Activated CD8-positive, alpha-beta memory T cell treated with anti-CD3 and anti-CD28 coated beads, Interleukin-2, amount 10 ng/mL, durations not matched to agents 7 days and 5 days (primary cell): ENCODE data around the gene SVEP1. TPM values are rescaled to one million over a fixed set of nuclear protein-coding genes. Genes with fewer than 3 reads are reported as not detected.
"Not testable (repeated sequence)": the region's sequence is repeated elsewhere in the genome, so short reads cannot be mapped to it uniquely, and the experiment has no call there.

ENCODE experiments used
- ATAC-seq: fragments of 150-1000 bp; cut with Tn5 transposase; one replicate; pipeline ENCODE4 v1.10.0; 2021; ENCODE audit warnings: moderate library complexity
- CTCF ChIA-PET: fragments of 350-600 bp; sonication (Branson Sonifier 250); formaldehyde crosslinking; loops from one replicate; lab custom pipeline; 2021; ENCODE audit warnings: antibody characterized with exemption; lab: Charles Lee
- DNase-seq: peaks from one replicate; pipeline ENCODE4 v3.0.0-alpha.2; 2020
- H3K27ac Mint-ChIP-seq: one replicate; pipeline ENCODE4 v1.8.0; 2021; ENCODE audit warnings: mild to moderate bottlenecking, mixed read lengths
- H3K27me3 Mint-ChIP-seq: one replicate; pipeline ENCODE4 v1.8.0; 2021; ENCODE audit warnings: mixed read lengths
- H3K36me3 Mint-ChIP-seq: one replicate; pipeline ENCODE4 v1.8.0; 2021; ENCODE audit warnings: mild to moderate bottlenecking, mixed read lengths
- H3K4me1 Mint-ChIP-seq: one replicate; pipeline ENCODE4 v1.8.0; 2021; ENCODE audit warnings: mixed read lengths
- H3K4me3 Mint-ChIP-seq: one replicate; pipeline ENCODE4 v1.8.0; 2021; ENCODE audit warnings: mild to moderate bottlenecking, moderate library complexity, mixed read lengths
- H3K9me3 Mint-ChIP-seq: one replicate; pipeline ENCODE4 v1.8.0; 2022; ENCODE audit warnings: low read depth, mixed read lengths
- total RNA-seq, 2 experiments: library from RNA; stranded (reverse); gene quantifications; one replicate each; pipeline ENCODE4 v1.2.3, GENCODE V29; 2021

SVEP1 gene
- total RNA-seq, 2 experiments from 2014 or later: not detected

DNA sequence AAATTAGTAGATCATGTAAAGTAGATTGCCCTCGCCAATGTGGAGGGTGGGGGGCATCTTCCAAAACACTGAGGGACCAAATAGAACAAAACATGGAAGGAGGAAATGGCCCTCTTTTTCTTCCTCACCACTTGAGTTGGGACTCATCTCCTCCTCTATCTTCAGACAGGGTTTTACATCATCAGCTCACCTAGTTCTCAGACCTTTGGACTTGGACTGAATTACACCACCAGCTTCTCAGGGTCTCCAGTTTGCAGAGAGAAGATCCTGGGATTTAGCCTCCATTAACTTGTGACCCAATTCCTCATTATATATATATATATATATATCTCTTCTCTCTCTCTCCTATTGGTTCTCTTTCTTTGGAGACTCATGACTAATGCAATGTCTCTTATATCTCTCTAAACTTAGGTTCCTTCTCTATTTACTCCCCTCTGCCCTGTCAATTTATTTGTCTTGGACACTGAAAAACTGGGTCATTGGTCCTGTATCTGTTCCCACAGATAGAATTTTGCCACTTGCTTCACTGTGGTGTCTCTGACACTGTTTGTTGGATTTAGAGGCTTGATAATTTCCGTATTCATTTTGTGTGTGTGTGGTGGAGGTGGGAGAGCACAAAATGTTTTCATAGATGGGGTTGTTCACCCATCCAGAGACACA, 187.6 kb downstream of the SVEP1 start:
- DNase-seq: no peak
- Mint-ChIP-seq H3K9me3 (no peaks in the 10 kb centered on the region), H3K4me3 (no peak overlapping the region), H3K36me3 (no peaks in the 10 kb centered on the region), H3K4me1 (no peaks in the 10 kb centered on the region), H3K27ac (no peak overlapping the region), H3K27me3 (no peaks in the 10 kb centered on the region)
- no peak for ATAC-seq
- CTCF ChIA-PET: no interaction called here

DNA sequence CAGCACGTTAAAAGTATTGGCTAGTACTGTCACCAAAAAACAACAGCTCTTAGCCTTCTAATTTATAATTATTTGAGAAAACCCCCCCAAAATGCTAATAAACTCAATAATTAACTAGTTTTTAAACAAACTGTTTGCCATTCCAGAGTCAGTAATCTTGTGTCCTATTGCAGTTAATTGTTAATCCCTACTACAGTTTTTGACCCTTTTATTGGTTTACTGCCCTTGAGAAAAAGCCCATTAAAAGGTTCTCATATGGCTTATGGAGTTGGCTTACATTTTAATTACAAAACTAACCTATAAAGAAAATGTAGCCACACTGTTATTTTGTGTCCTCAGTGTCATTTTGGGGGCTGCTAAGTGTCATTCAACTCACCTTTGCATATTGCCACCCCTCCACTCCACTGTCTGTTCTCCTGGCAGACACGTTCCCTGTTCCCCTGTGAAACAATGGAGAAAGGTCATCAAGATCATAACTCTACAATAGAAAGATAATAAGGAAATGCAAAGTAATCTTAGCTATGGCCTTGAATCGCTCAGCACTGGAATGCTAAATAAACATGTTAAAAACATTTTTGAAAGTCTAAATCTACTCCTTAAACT, 190.3 kb downstream of the SVEP1 start:
- H3K36me3 Mint-ChIP-seq: no peaks in the 10 kb centered on the region
- CTCF ChIA-PET: no interaction called here
- no peaks in the 10 kb centered on the region for H3K4me1 Mint-ChIP-seq
- no peak overlapping the region for H3K27ac Mint-ChIP-seq
- no peak overlapping the region for H3K4me3 Mint-ChIP-seq
- no peak for DNase-seq
- H3K27me3 Mint-ChIP-seq: no peaks in the 10 kb centered on the region
- H3K9me3 Mint-ChIP-seq: no peaks in the 10 kb centered on the region
- no peak for ATAC-seq

DNA sequence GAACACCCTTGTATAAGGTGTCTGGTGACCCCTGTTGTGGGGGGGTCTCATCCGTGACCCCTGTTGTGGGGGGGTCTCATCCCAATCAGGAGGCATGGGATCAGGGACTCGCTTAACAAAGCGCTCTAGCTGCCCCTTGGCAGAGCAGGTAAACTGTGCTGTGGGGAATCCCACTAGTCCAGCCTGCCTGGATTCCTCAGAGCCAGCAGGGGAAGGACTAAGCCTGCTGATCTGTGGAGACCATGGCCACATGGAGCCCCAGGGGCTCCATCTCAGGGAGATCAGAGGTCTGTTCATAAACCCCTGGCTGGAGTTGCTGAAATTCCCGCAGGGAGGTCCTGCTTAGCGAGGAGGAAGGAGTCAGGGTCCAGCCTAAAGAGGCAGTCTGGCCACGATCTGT, 196.1 kb downstream of the SVEP1 start:
- Mint-ChIP-seq H3K27ac (no peak overlapping the region), H3K9me3 (no peaks in the 10 kb centered on the region), H3K4me3 (no peak overlapping the region), H3K36me3 (no peaks in the 10 kb centered on the region), H3K27me3 (no peaks in the 10 kb centered on the region), H3K4me1 (no peaks in the 10 kb centered on the region)
- CTCF ChIA-PET: no interaction called here
- ATAC-seq (no peak), DNase-seq (no peak)

DNA sequence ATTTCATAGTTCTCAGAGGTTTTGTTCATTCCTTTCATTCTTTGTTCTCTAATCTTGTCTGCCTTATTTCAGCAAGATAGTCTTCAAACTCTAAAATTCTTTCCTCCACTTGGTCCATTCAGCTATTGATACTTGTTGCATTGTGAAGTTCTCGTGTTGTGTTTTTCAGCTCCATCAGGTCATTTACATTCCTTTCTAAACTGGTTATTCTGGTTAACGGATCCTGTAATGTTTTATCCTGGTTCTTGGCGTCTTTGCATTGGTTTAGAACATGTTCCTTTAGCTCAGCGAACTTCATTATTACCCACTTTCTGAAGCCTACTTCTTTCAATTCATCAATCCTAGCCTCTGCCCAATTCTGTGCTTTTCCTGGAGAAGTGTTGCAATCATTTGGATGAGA, 196.8 kb downstream of the SVEP1 start:
- no peaks in the 10 kb centered on the region for H3K4me1 Mint-ChIP-seq
- no peaks in the 10 kb centered on the region for H3K36me3 Mint-ChIP-seq
- no peak for DNase-seq
- no peak for ATAC-seq
- H3K9me3 Mint-ChIP-seq: no peaks in the 10 kb centered on the region
- H3K27ac Mint-ChIP-seq: no peak overlapping the region
- CTCF ChIA-PET: no interaction called here
- H3K27me3 Mint-ChIP-seq: no peaks in the 10 kb centered on the region
- H3K4me3 Mint-ChIP-seq: no peak overlapping the region

DNA sequence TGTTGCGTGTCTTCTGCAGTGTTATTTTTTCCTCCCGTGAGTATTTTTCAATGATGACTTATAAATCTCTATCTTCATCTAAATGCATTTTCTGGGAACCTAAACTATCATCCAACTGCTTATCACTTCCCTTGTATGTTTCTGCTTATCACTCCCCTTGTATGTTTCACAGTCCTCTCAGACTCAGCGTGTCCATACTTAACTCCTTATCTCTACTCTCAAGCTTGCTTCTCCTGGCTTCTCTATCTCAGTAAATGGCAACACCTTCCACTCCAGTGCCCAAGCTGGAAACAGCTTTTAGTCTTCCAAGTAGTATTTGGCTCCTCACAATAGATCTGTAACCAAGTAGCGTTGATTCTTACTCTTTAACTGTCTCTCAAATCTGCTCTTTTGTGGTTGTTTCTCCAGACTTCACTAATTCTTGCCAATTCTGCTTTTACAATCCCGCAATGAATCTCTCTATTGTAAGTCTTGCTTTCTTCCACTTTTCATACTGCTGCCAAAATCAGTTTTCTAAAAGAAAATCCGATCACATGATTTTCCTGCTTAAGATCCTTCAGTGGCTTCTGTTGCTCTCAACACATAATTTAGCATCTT, 208.0 kb downstream of the SVEP1 start:
- CTCF ChIA-PET: no interaction called here
- no peaks in the 10 kb centered on the region for H3K9me3 Mint-ChIP-seq
- H3K27ac Mint-ChIP-seq: no peak overlapping the region
- H3K27me3 Mint-ChIP-seq: no peaks in the 10 kb centered on the region
- no peaks in the 10 kb centered on the region for H3K4me1 Mint-ChIP-seq
- H3K4me3 Mint-ChIP-seq: no peak overlapping the region
- DNase-seq (no peak), ATAC-seq (no peak)
- H3K36me3 Mint-ChIP-seq: no peaks in the 10 kb centered on the region

DNA sequence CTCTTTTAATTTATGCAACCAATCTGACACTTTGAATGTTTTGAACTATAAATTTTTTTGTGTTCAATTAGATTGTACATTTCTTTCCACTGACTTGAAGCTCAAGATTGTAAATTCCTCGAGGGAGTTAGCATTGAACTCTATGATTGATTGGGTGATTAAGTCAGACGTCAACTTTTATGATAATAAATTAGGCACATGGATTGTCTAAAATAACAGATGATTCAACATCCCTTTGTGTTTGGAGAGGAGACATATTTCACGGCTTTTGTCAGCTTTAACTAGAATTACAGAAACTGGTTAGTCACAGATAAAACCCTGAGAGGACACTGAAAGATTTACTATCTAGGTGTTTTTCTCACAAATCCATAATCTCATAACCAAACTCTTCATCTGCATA, 209.2 kb downstream of the SVEP1 start:
- no peak for ATAC-seq
- H3K27me3 Mint-ChIP-seq: no peaks in the 10 kb centered on the region

DNA sequence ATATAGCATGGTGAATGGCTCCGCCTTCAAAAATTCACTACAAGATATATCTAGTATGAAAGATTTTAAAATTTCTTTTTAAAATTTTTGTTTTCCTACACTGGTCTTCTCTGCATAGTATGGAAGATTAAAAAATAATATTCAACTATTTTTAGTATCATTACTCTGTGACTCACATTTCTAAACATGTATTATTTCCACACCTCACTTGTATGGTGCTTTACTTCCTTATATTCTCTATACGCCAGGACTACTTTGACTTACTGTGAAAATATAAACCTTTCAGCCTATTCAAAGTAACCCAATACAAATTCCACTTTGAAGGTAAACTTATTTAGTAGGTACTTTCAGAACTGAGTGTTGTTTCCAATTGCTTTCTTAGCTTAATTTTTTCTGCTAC, 215.1 kb downstream of the SVEP1 start:
- H3K9me3 Mint-ChIP-seq: no peaks in the 10 kb centered on the region
- H3K27ac Mint-ChIP-seq: no peak overlapping the region

More for the DNA sequence above, 209.2 kb downstream of the SVEP1 start:
- no peak overlapping the region for H3K4me3 Mint-ChIP-seq
- H3K9me3 Mint-ChIP-seq: no peaks in the 10 kb centered on the region
- no peak for DNase-seq
- H3K4me1 Mint-ChIP-seq: no peaks in the 10 kb centered on the region
- H3K36me3 Mint-ChIP-seq: no peaks in the 10 kb centered on the region
- CTCF ChIA-PET: no interaction called here
- H3K27ac Mint-ChIP-seq: no peak overlapping the region

DNA sequence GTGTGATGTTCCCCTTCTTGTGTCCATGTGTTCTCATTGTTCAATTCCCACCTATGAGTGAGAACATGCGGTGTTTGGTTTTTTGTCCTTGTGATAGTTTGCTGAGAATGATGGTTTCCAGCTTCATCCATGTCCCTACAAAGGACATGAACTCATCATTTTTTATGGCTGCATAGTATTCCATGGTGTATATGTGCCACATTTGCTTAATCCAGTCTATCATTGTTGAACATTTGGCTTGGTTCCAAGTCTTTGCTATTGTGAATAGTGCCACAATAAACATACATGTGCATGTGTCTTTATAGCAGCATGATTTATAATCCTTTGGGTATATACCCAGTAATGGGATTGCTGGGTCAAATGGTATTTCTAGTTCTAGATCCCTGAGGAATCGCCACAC, 220.5 kb downstream of the SVEP1 start:
- H3K27me3 Mint-ChIP-seq, H3K4me1 Mint-ChIP-seq, ATAC-seq, H3K4me3 Mint-ChIP-seq, H3K36me3 Mint-ChIP-seq, CTCF ChIA-PET, H3K27ac Mint-ChIP-seq, H3K9me3 Mint-ChIP-seq, DNase-seq: not testable (repeated sequence)

More for the DNA sequence above, 215.1 kb downstream of the SVEP1 start:
- ATAC-seq: no peak
- H3K27me3 Mint-ChIP-seq: no peaks in the 10 kb centered on the region
- H3K36me3 Mint-ChIP-seq: no peaks in the 10 kb centered on the region
- no peaks in the 10 kb centered on the region for H3K4me1 Mint-ChIP-seq
- no peak for DNase-seq
- CTCF ChIA-PET: no interaction called here
- no peak overlapping the region for H3K4me3 Mint-ChIP-seq

DNA sequence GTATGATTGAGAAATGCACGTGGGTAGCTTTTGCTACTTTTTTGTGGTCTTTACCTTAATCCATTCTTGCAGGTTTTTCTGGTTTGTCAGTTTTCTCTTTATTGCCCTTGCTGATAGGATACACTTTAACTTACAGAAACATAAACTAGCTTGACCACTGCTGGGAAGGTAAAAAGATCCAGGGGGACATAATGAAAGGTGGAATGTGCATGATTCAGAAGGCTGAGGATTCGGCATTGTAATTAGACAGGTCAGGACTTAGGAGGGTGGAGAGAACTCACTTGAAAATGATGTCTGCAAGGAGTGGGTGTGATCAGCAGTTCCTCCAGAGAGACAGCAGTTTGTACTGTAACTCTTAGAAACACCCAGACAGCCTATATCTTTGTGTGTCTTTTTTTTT, 222.0 kb downstream of the SVEP1 start:
- no peak for DNase-seq
- Mint-ChIP-seq H3K27ac (no peak overlapping the region), H3K27me3 (no peaks in the 10 kb centered on the region), H3K36me3 (no peaks in the 10 kb centered on the region), H3K4me3 (no peak overlapping the region), H3K4me1 (no peaks in the 10 kb centered on the region), H3K9me3 (no peaks in the 10 kb centered on the region)
- CTCF ChIA-PET: no interaction called here
- no peak for ATAC-seq

DNA sequence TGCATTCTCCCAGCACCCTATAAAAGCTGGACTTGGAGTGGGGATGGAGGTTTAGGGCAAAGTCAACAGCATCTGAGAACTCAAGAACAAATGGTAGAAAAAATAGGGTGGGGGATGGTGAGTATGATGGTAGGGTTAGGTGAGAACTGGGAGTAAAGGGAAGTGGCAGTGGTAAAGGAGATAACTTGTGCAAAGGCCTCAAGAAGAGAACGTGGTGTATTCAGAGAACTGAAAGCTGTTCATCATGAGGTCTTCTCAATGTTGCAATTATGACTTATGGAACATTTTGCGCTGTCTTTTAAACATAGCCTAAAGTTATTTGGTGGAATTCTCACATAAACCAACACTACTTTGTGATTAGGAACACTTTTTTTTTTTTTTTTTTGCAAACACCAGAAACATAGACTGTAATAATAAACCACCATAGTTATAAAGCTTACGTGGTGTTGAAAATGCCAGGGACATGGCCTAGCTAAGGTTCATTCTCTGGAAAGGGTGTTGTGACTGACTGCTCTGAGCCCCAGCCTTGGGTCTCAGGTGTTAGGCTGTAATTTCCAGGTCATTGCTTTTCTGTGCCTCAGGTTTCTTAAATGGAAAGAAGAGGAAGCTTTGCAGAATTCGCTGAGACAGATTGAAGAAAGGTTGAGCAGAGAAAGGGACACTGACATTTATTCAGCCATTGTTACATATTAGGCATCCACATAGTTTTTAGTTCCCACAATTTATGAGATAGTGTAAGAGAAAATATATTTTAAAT, 222.7 kb downstream of the SVEP1 start:
- Mint-ChIP-seq H3K9me3 (no peaks in the 10 kb centered on the region), H3K27ac (no peak overlapping the region)
- CTCF ChIA-PET: no interaction called here

DNA sequence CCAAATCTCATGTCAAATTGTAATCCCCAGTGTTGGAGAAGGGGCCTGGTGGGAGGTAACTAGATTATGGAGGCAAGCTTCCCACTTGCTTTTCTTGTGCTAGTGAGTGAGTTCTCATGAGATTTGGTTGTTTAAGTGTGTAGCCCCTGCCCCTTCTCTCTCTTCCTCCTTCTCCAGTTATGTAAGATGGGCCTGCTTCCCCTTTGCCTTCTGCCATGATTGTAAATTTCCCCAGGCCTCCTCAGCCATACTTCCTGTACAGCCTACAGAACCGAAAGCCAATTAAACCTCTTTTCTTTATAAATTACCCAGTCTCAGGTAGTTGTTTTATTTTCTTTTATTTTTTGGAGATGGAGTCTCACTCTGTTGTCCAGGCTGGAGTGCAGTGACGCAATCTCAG, 223.6 kb downstream of the SVEP1 start:
- H3K4me1 Mint-ChIP-seq: no peaks in the 10 kb centered on the region
- CTCF ChIA-PET: no interaction called here
- no peak overlapping the region for H3K4me3 Mint-ChIP-seq
- DNase-seq (no peak), ATAC-seq (no peak)
- H3K9me3 Mint-ChIP-seq: no peaks in the 10 kb centered on the region
- no peak overlapping the region for H3K27ac Mint-ChIP-seq
- H3K27me3 Mint-ChIP-seq: no peaks in the 10 kb centered on the region
- H3K36me3 Mint-ChIP-seq: no peaks in the 10 kb centered on the region

More for the DNA sequence above, 222.7 kb downstream of the SVEP1 start:
- ATAC-seq: no peak
- Mint-ChIP-seq H3K27me3 (no peaks in the 10 kb centered on the region), H3K4me1 (no peaks in the 10 kb centered on the region), H3K4me3 (no peak overlapping the region), H3K36me3 (no peaks in the 10 kb centered on the region)
- DNase-seq: no peak

DNA sequence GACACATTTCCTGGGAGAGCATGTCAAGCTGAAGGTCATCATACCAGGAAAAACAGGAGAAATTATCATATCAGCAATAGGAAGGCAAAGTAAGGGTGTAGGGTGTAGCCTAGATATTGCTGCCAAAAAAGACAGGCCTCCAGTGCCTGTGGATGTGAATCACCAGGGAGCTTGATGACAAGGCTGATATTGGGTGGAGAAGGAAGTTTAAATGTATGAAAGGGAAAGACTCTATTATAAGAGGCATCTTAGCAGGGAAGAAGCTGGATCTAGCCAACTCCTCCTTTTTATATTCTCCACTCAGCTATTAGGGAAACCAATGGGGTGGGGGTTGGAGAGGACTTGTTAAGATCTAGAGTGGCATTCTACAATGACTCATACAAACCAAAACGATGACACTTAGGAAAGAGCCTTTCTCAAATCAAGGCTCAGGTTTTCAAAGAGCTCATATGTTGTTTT, 228.5 kb downstream of the SVEP1 start:
- ATAC-seq (no peak), DNase-seq (no peak)

DNA sequence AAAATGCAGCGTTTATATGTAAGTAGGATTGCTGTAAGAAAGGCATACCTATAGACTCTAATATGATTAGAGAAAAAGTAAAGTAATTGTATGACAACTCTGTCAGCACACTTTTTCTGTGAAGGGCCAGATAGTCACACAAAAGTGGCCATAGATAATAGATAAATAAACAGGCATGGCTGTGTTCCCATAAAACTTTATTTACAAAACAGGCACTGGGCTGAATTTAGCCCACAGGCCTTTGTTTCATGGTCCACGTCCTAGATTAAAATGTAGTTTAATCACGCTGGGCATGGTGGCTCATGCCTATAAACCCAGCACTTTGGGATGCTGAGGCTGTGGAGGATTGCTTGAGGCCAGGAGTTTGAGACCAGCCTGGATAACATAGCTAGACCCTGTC, 233.2 kb downstream of the SVEP1 start:
- DNase-seq: no peak
- no peak for ATAC-seq
- CTCF ChIA-PET: no interaction called here
- Mint-ChIP-seq H3K27ac (no peak overlapping the region), H3K4me1 (no peaks in the 10 kb centered on the region), H3K4me3 (no peak overlapping the region), H3K36me3 (no peaks in the 10 kb centered on the region), H3K9me3 (no peaks in the 10 kb centered on the region), H3K27me3 (no peaks in the 10 kb centered on the region)

More for the DNA sequence above, 228.5 kb downstream of the SVEP1 start:
- Mint-ChIP-seq H3K27ac (no peak overlapping the region), H3K4me1 (no peaks in the 10 kb centered on the region), H3K27me3 (no peaks in the 10 kb centered on the region), H3K4me3 (no peak overlapping the region), H3K9me3 (no peaks in the 10 kb centered on the region), H3K36me3 (no peaks in the 10 kb centered on the region)
- CTCF ChIA-PET: no interaction called here

DNA sequence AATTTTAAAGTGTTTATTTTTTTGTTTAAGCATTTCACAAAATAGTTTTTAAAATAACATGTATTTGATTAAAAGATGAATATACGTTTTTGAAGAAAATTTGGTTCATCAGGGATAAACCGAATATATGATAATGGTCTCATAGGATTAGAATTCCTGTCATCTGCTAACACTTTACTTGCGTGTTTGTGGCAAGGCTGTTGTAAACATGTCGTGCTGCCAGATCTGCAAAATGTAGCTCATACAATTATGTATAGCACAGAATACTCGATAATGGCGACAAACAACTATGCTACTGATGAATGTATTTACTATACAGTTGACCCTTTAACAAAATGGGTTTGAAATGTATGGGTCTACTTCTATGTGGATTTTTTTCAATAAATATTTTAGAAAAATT, 234.7 kb downstream of the SVEP1 start:
- DNase-seq (no peak), ATAC-seq (no peak)
- Mint-ChIP-seq H3K4me3 (no peak overlapping the region), H3K9me3 (no peaks in the 10 kb centered on the region), H3K4me1 (no peaks in the 10 kb centered on the region), H3K27ac (no peak overlapping the region), H3K36me3 (no peaks in the 10 kb centered on the region), H3K27me3 (no peaks in the 10 kb centered on the region)
- CTCF ChIA-PET: no interaction called here
